Aorta (tissue), 5 donors: ENCODE results near the gene SMCO3. TPM values are rescaled to one million over a fixed set of nuclear protein-coding genes. Genes with fewer than 3 reads are reported as not detected.
A peak's percentile ranks its signal among the peaks of the same experiment; 100 is the strongest.

Experiments used
- ATAC-seq: fragments of 200-7000 bp; cut with Tn5 transposase; one replicate; pipeline ENCODE4 v1.9.1; 2022; ENCODE audit warnings: moderate library complexity; ENCODE audit not compliant: low FRiP score
- DNase-seq, 2 donors: peaks; one replicate each; pipeline ENCODE4 v3.0.0-alpha.2; 2020
- H3K27ac ChIP-seq, 2 donors: one replicate each; pipeline ENCODE4 v1.5.1; 2013; ENCODE audit warnings: low read length in 2 of 2, mild to moderate bottlenecking in 2 of 2, moderate library complexity in 2 of 2, control low read depth in 1 of 2, inconsistent platforms in 1 of 2, low read depth in 1 of 2
- H3K27me3 ChIP-seq, 2 donors: one replicate each; pipeline ENCODE4 v1.6.1; 2013; ENCODE audit warnings: control low read depth in 1 of 2, low read length in 1 of 2, mild to moderate bottlenecking in 1 of 2, moderate library complexity in 1 of 2; ENCODE audit not compliant: insufficient read depth in 2 of 2, control insufficient read depth in 1 of 2
- H3K36me3 ChIP-seq, 2 donors: one replicate each; pipeline ENCODE4 v1.6.1; 2013; ENCODE audit warnings: control low read depth in 1 of 2, low read length in 1 of 2, mild to moderate bottlenecking in 1 of 2; ENCODE audit not compliant: insufficient read depth in 2 of 2, control insufficient read depth in 1 of 2
- H3K4me1 ChIP-seq, 2 donors: one replicate each; pipeline ENCODE4 v1.6.1; 2013; ENCODE audit warnings: low read length in 2 of 2, control low read depth in 1 of 2, mild to moderate bottlenecking in 1 of 2, moderate library complexity in 1 of 2; ENCODE audit not compliant: insufficient read depth in 2 of 2, control insufficient read depth in 1 of 2
- H3K4me3 ChIP-seq, 2 donors: one replicate each; pipeline ENCODE4 v1.5.1; 2013; ENCODE audit warnings: low read length in 2 of 2, control low read depth in 1 of 2, mild to moderate bottlenecking in 1 of 2
- H3K9me3 ChIP-seq: one replicate; pipeline ENCODE4 v1.6.1; 2013; ENCODE audit warnings: mild to moderate bottlenecking, low read length; ENCODE audit not compliant: control insufficient read depth
- WGBS, 2 donors: extraction: QIAGEN DNeasy Blood & Tissue Kit; methylation state at CpG; one replicate each; pipeline ENCODE4 v1.1.7; 2013; 5-methylcytosine and 5-hydroxymethylcytosine counted together
- intact Hi-C, 2 donors: fragments of 100-400 bp; cut with DNase I; formaldehyde crosslinking; loops; one replicate each; pipeline versions ENCODE4 v1.14.2 to v1.15.0; 2022
- polyA plus RNA-seq, 2 donors: library from polyadenylated mRNA; stranded (reverse); fragments of 200-250 nt; gene quantifications; one replicate each; pipeline ENCODE4 v1.2.3, GENCODE V29; 2013
- total RNA-seq, 2 donors: library from RNA; stranded (reverse); fragmentation: NEBNext Ultra II Directional; extraction: Animal tissue kit (Norgen Biotek cat#: 25700); gene quantifications; one replicate each; pipeline ENCODE4 v1.2.1, GENCODE V29; 2021
- donor health status: healthy with polysubstance abuse.
- donor health status: Bipolar disorder and iron deficiency.
- donor health status: DM: no; HTN: no; CAD: no.
- donor health status: DM: no; HTN: no; CAD: no.
- donor health status: DM: yes; HTN: yes; CAD: no.

The SMCO3 gene
- total and polyA plus RNA-seq, 4 donors = 0.26 to 3.0 (median 0.96) TPM

- DNase-seq = no peak
- H3K4me3 ChIP-seq = no peak overlapping the region
- 80 to 84% methylated on average over 1 of the region's 1 CpG for WGBS, 2 donors
- peaks cover 0 to 1% of the 10 kb centered on the region in 2 donors for H3K27me3 ChIP-seq
- ATAC-seq = no peak
- intact Hi-C loops = no loop called here
- no peaks in the 10 kb centered on the region for H3K36me3 ChIP-seq
- H3K27ac ChIP-seq = no peak overlapping the region
- no peaks in the 10 kb centered on the region for H3K9me3 ChIP-seq
- H3K4me1 ChIP-seq = no peaks in the 10 kb centered on the region
Observed at GRCh38 chr12:14824012-14824634, 10.1 kb upstream of the SMCO3 start.

- WGBS, 2 donors = 95 to 96% methylated on average over 2 of the region's 2 CpGs
- no peak for ATAC-seq
- no peaks in the 10 kb centered on the region for H3K27me3 ChIP-seq
- intact Hi-C loops = no loop called here
- no peak overlapping the region for H3K27ac ChIP-seq
- H3K4me3 ChIP-seq = no peak overlapping the region
- no peaks in the 10 kb centered on the region for H3K9me3 ChIP-seq
- no peaks in the 10 kb centered on the region for H3K4me1 ChIP-seq
- H3K36me3 ChIP-seq = no peaks in the 10 kb centered on the region
- DNase-seq = no peak
Observed at GRCh38 chr12:14811486-14811885, 2.5 kb downstream of the SMCO3 start.

DNA sequence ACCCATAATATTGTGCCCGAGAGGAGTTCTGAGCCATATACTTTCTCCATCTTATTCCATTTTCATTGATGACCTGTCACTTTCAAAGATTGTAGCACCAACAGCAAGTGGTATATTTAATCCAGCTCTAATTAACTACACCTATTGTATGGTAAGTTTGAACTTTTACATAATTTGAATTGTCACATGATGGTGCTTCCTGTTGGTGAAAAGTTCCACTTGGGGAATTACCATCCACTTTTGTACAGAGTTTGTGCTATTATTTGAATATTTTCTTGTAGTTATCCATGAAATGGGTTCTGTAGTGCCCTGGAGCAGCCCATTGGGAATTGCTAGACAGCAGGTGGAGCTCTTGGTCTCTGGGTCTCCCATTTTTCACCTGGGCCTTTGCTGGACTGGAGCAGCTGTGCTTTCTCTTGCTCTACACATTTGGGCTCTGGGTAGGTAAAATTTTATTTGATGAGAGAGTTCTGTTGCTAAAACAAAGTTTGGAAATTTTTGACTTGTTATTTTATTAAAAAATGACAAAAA is 3.0 kb downstream of the SMCO3 start:
- no peak overlapping the region for H3K4me3 ChIP-seq
- no peaks in the 10 kb centered on the region for H3K27me3 ChIP-seq
- H3K27ac ChIP-seq = no peak overlapping the region
- peaks cover 0 to 1% of the 10 kb centered on the region in 2 donors for H3K36me3 ChIP-seq
- H3K9me3 ChIP-seq = no peaks in the 10 kb centered on the region
- no peak for ATAC-seq
- no peaks in the 10 kb centered on the region for H3K4me1 ChIP-seq
- no peak for DNase-seq
- WGBS, 2 donors = 91 to 94% methylated on average over 1 of the region's 1 CpG
- intact Hi-C loops = no loop called here

GRCh38 chr12:14810167-14810952 is 3.6 kb downstream of the SMCO3 start:
- Histone ChIP-seq H3K9me3 (no peaks in the 10 kb centered on the region), H3K36me3 (peaks cover 0 to 3% of the 10 kb centered on the region in 2 donors), H3K4me3 (no peak overlapping the region), H3K27me3 (no peaks in the 10 kb centered on the region), H3K27ac (no peak overlapping the region), H3K4me1 (no peaks in the 10 kb centered on the region)
- ATAC-seq = no peak
- no peak for DNase-seq
- intact Hi-C loops = no loop called here
- WGBS, 2 donors = 81 to 87% methylated on average over 5 of the region's 5 CpGs

- H3K27me3 ChIP-seq = no peaks in the 10 kb centered on the region
- H3K4me3 ChIP-seq = peak overlapping the region; percentile 90 to 96
- peak; percentile 59 for ATAC-seq
- peaks cover 2 to 3% of the 10 kb centered on the region in 2 donors for H3K36me3 ChIP-seq
- peak overlapping the region in 1 of 2 donors; percentile 47 for H3K27ac ChIP-seq
- 0% methylated on average over 12 of the region's 12 CpGs for WGBS, 2 donors
- intact Hi-C loops = loop anchor here in 1 of 2 donors (2.0 kb wide), 1 partner anchor 29 kb away; a partner anchor contains a TSS
- DNase-seq = no peak
- H3K4me1 ChIP-seq = no peaks in the 10 kb centered on the region
- no peaks in the 10 kb centered on the region for H3K9me3 ChIP-seq
Observed at GRCh38 chr12:14803830-14804160, 10.2 kb downstream of the SMCO3 start.

GRCh38 chr12:14803011-14803829 is 10.8 kb downstream of the SMCO3 start, which contains the start of the genes C12orf60 and WBP11:
C12orf60 (plus strand) TSS chr12:14803670; CDS start chr12:14822936, 19,266 bp downstream.
WBP11 (minus strand) TSS chr12:14803478; CDS start chr12:14801383, 2,095 bp downstream.
- Histone ChIP-seq H3K36me3 (peaks cover 2 to 3% of the 10 kb centered on the region in 2 donors), H3K4me3 (peak within 1 kb of the TSS; percentile 90 to 96), H3K27me3 (no peaks in the 10 kb centered on the region), H3K9me3 (no peaks in the 10 kb centered on the region), H3K4me1 (no peaks in the 10 kb centered on the region), H3K27ac (peak within 1 kb of the TSS in 1 of 2 donors; percentile 76)
- peak; percentile 94 to 96 for DNase-seq
- peak; percentile 99 for ATAC-seq
- 0% methylated on average over 50 of the region's 50 CpGs for WGBS, 2 donors
- intact Hi-C loops = loop anchor here in 1 of 2 donors (2.0 kb wide), 1 partner anchor 28 kb away; a partner anchor contains a TSS

GRCh38 chr12:14802721-14803010 is 11.3 kb downstream of the SMCO3 start:
- Histone ChIP-seq H3K9me3 (no peaks in the 10 kb centered on the region), H3K36me3 (peaks cover 2 to 3% of the 10 kb centered on the region in 2 donors), H3K4me3 (peak overlapping the region; percentile 62 to 70), H3K27ac (peak overlapping the region in 1 of 2 donors; percentile 76), H3K27me3 (no peaks in the 10 kb centered on the region), H3K4me1 (no peaks in the 10 kb centered on the region)
- ATAC-seq (no peak), DNase-seq (no peak)
- intact Hi-C loops = loop anchor here in 1 of 2 donors (2.0 kb wide), 1 partner anchor 28 kb away; a partner anchor contains a TSS
- 0 to 1% methylated on average over 7 of the region's 7 CpGs for WGBS, 2 donors

GRCh38 chr12:14802247-14802646 is 11.7 kb downstream of the SMCO3 start:
- intact Hi-C loops = loop anchor here in 1 of 2 donors (2.0 kb wide), 1 partner anchor 27 kb away; a partner anchor contains a TSS
- no peak overlapping the region for H3K27ac ChIP-seq

More at GRCh38 chr12:14802247-14802646, 11.7 kb downstream of the SMCO3 start:
- no peak for DNase-seq
- Histone ChIP-seq H3K4me3 (peak overlapping the region; percentile 62 to 70), H3K36me3 (peaks cover 2 to 3% of the 10 kb centered on the region in 2 donors), H3K27me3 (no peaks in the 10 kb centered on the region), H3K4me1 (no peaks in the 10 kb centered on the region), H3K9me3 (no peaks in the 10 kb centered on the region)
- no peak for ATAC-seq
- WGBS, 2 donors = 58 to 63% methylated on average over 4 of the region's 4 CpGs
